HepG2 (cell line): Measurements from ENCODE around the gene TEKT5. TPM values are rescaled to one million over a fixed set of nuclear protein-coding genes. Genes with fewer than 3 reads are reported as not detected.

Source experiments
- EEA1 ChIP-seq: sonication (generic); formaldehyde crosslinking; IDR thresholded peaks from 2 replicates; pipeline ENCODE4 v1.5.1; 2020; ENCODE audit warnings: mild to moderate bottlenecking, missing genetic modification reagents, borderline replicate concordance
- HHEX ChIP-seq: IDR thresholded peaks from 2 replicates; pipeline ENCODE4 v1.6.1; 2016; ENCODE audit warnings: control low read depth
- MEF2D ChIP-seq: sonication (generic); formaldehyde crosslinking; IDR thresholded peaks from 2 replicates; pipeline ENCODE4 v1.5.1; 2020; ENCODE audit warnings: mild to moderate bottlenecking, missing genetic modification reagents
- NCOA1 ChIP-seq: sonication (generic); formaldehyde crosslinking; IDR thresholded peaks from 2 replicates; pipeline ENCODE4 v1.9.0; 2021; ENCODE audit warnings: missing genetic modification reagents
- PCBP1 ChIP-seq: fragments of 200-400 bp; formaldehyde crosslinking; IDR thresholded peaks from 2 replicates; pipeline ENCODE4 v1.6.1; 2017; ENCODE audit warnings: mild to moderate bottlenecking, low read depth, low read length, borderline replicate concordance
- PRMT3 ChIP-seq: sonication (generic); formaldehyde crosslinking; IDR thresholded peaks from 2 replicates; pipeline ENCODE4 v1.8.1; 2022; ENCODE audit warnings: low read depth, mild to moderate bottlenecking, moderate library complexity, missing genetic modification reagents, borderline replicate concordance
- SNRNP70 ChIP-seq: fragments of 200-400 bp; formaldehyde crosslinking; IDR thresholded peaks from 2 replicates; pipeline ENCODE4 v1.6.1; 2017; ENCODE audit warnings: mild to moderate bottlenecking, low read depth, low read length, moderate library complexity
- STAG1 ChIP-seq: sonication (generic); formaldehyde crosslinking; IDR thresholded peaks from 2 replicates; pipeline ENCODE4 v1.4.0; 2020; ENCODE audit warnings: missing genetic modification reagents
- THYN1 ChIP-seq: sonication (generic); formaldehyde crosslinking; IDR thresholded peaks from 2 replicates; pipeline ENCODE4 v1.8.1; 2023; ENCODE audit warnings: low read depth, mild to moderate bottlenecking, moderate library complexity, missing genetic modification reagents, borderline replicate concordance
- ZBTB33 ChIP-seq: sonication (generic); formaldehyde crosslinking; IDR thresholded peaks from 2 replicates; pipeline ENCODE4 v1.4.0; 2020; ENCODE audit warnings: missing genetic modification reagents
- ZNF256 ChIP-seq: sonication (generic); formaldehyde crosslinking; conservative IDR thresholded peaks from 2 replicates; pipeline ENCODE4 v1.4.0; 2020; ENCODE audit warnings: missing genetic modification reagents
- ZNF407 ChIP-seq: sonication (generic); formaldehyde crosslinking; IDR thresholded peaks from one replicate; pipeline ENCODE4 v1.5.1; 2020; ENCODE audit warnings: mild to moderate bottlenecking, missing genetic modification reagents; ENCODE audit errors: not compliant biosample characterization
- ZNF512 ChIP-seq: sonication (generic); formaldehyde crosslinking; IDR thresholded peaks from 2 replicates; pipeline ENCODE4 v1.4.0; 2020; ENCODE audit warnings: mild to moderate bottlenecking, missing genetic modification reagents
- ZNF674 ChIP-seq: sonication (generic); formaldehyde crosslinking; IDR thresholded peaks from 2 replicates; pipeline ENCODE4 v1.5.0; 2020; ENCODE audit warnings: low read depth, mild to moderate bottlenecking, missing genetic modification reagents
- ZNF776 ChIP-seq: sonication (generic); formaldehyde crosslinking; IDR thresholded peaks from 2 replicates; pipeline ENCODE4 v1.4.0; 2020; ENCODE audit warnings: mild to moderate bottlenecking, missing genetic modification reagents
- ZSCAN5A ChIP-seq: sonication (generic); formaldehyde crosslinking; IDR thresholded peaks from 2 replicates; pipeline ENCODE4 v1.8.0; 2022; ENCODE audit warnings: mild to moderate bottlenecking, missing genetic modification reagents, borderline replicate concordance
- polyA plus RNA-seq, 8 experiments: library from polyadenylated mRNA; depleted of rRNA in 3 of 8; stranded (reverse) in 7 of 8; unstranded in 1 of 8; fragments of >200 nt; fragmentation: Illumina TruSeq in 4 of 8; extraction: Trizol in 4 of 8; gene quantifications; 2 replicates each; pipeline versions ENCODE4 v1.2.1 to v1.2.3, GENCODE V29; 2011 to 2016; ENCODE audit warnings: low read depth in 4 of 8, missing spikeins in 1 of 8, mixed read lengths in 1 of 8; ENCODE audit not compliant: insufficient read depth in 1 of 8
- total RNA-seq, 5 experiments: library from RNA; depleted of rRNA; stranded (reverse); fragments of >200 nt; fragmentation: Illumina TruSeq; extraction: Trizol; gene quantifications; 2 replicates each; pipeline ENCODE4 v1.2.3, GENCODE V29; 2016; ENCODE audit warnings: low read depth in 1 of 5

The TEKT5 gene
- total and polyA plus RNA-seq, 2 of the 13 experiments (the other 11 are each of a cell fraction or from before 2014, with no cell fraction given): 0.16 TPM; not detected in 1

- TF ChIP-seq PCBP1 (no peak), ZNF674 (CRISPR knock-in tag) (no peak), ZNF407 (CRISPR knock-in tag) (no peak), SNRNP70 (no peak), HHEX (CRISPR knock-in tag) (no peak), THYN1 (no peak), EEA1 (CRISPR knock-in tag) (no peak), NCOA1 (CRISPR knock-in tag) (no peak), MEF2D (CRISPR knock-in tag) (peak; percentile 57; the same call in 1 of the 2 replicates), ZBTB33 (CRISPR knock-in tag) (0 out of 2 replicates have a peak, but pooled peaks have one; percentile 17), PRMT3 (CRISPR knock-in tag) (no peak), ZSCAN5A (CRISPR knock-in tag) (no peak), ZNF512 (CRISPR knock-in tag) (no peak), ZNF776 (CRISPR knock-in tag) (no peak), ZNF256 (CRISPR knock-in tag) (no peak), STAG1 (CRISPR knock-in tag) (no peak)
These were observed 48.0 kb downstream of the TEKT5 start (continued) for GRCh38 chr16:10646581-10647263.
